Osteocyte (in vitro differentiated cells): ENCODE results near the gene UQCC3. TPM values are rescaled to one million over a fixed set of nuclear protein-coding genes. Genes with fewer than 3 reads are reported as not detected.

Experiments
- DNase-seq: peaks from one replicate; pipeline ENCODE4 v3.0.0; 2021; ENCODE audit warnings: mixed read lengths; ENCODE audit not compliant: unreplicated experiment; ENCODE audit errors: extremely low spot score
- H3K27ac Mint-ChIP-seq: one replicate; pipeline ENCODE4 v1.8.0; 2021; ENCODE audit warnings: mild to moderate bottlenecking, mixed read lengths; ENCODE audit not compliant: unreplicated experiment
- H3K27me3 Mint-ChIP-seq: one replicate; pipeline ENCODE4 v1.8.0; 2021; ENCODE audit warnings: mixed read lengths; ENCODE audit not compliant: unreplicated experiment
- H3K36me3 Mint-ChIP-seq: one replicate; pipeline ENCODE4 v1.8.0; 2021; ENCODE audit warnings: mixed read lengths; ENCODE audit not compliant: unreplicated experiment
- H3K4me1 Mint-ChIP-seq: one replicate; pipeline ENCODE4 v1.8.0; 2021; ENCODE audit warnings: mixed read lengths; ENCODE audit not compliant: unreplicated experiment
- H3K4me3 Mint-ChIP-seq: one replicate; pipeline ENCODE4 v1.8.0; 2021; ENCODE audit warnings: mild to moderate bottlenecking, moderate library complexity, mixed read lengths; ENCODE audit not compliant: unreplicated experiment
- H3K9me3 Mint-ChIP-seq: one replicate; pipeline ENCODE4 v1.8.0; 2021; ENCODE audit warnings: mixed read lengths; ENCODE audit not compliant: unreplicated experiment
- CTCF ChIP-seq: fragments of 200-600 bp; sonication (generic); IDR thresholded peaks from 2 replicates; pipeline ENCODE4 v1.5.0; 2021; ENCODE audit warnings: antibody characterized with exemption, mild to moderate bottlenecking, moderate library complexity
- long read RNA-seq: library from polyadenylated mRNA; unstranded; transcript quantifications from one replicate; pipeline ENCODE4 v2.0.0, GENCODE V29; 2021
- total RNA-seq: library from RNA; stranded (reverse); gene quantifications from 2 replicates; pipeline ENCODE4 v1.2.1, GENCODE V29; 2021

The UQCC3 gene
- total RNA-seq = 6.3 and 6.8 TPM in 2 replicates
- long read RNA-seq, transcript UQCC3-201 (2 exons, 1,947 nt) = major isoform, 6 of 6 reads
- long read RNA-seq, partial matches to known transcripts = 0 of 6 reads
- long read RNA-seq, other reads (novel, unspliced or antisense) = 0 of 6 reads

GRCh38 chr11:62671608-62672389 lies at the start of gene UQCC3, which contains the start of gene LBHD1:
Gene UQCC3 (plus strand): TSS chr11:62671673. CDS start chr11:62671746, 73 bp downstream.
Gene LBHD1 (minus strand): TSS chr11:62672267. CDS start chr11:62670031, 2,236 bp downstream.
- H3K27ac Mint-ChIP-seq = peak within 1 kb of the TSS; percentile 94
- H3K27me3 Mint-ChIP-seq = no peaks in the 10 kb centered on the region
- DNase-seq = peak; percentile 89
- TF ChIP-seq CTCF = no peak
- peaks cover 15% of the 10 kb centered on the region for H3K36me3 Mint-ChIP-seq
- H3K9me3 Mint-ChIP-seq = no peaks in the 10 kb centered on the region
- peaks cover 44% of the 10 kb centered on the region for H3K4me1 Mint-ChIP-seq
- H3K4me3 Mint-ChIP-seq = peak within 1 kb of the TSS; percentile 95

GRCh38 chr11:62622476-62623089 lies 48.9 kb upstream of the UQCC3 start:
- TF ChIP-seq CTCF = no peak
- Mint-ChIP-seq H3K36me3 (peaks cover 20% of the 10 kb centered on the region), H3K27ac (peak overlapping the region; percentile 99), H3K27me3 (no peaks in the 10 kb centered on the region), H3K9me3 (no peaks in the 10 kb centered on the region), H3K4me1 (peaks cover 18% of the 10 kb centered on the region), H3K4me3 (peak overlapping the region; percentile 94)
- no peak for DNase-seq

GRCh38 chr11:62627713-62628112 lies 43.8 kb upstream of the UQCC3 start:
- no peak for DNase-seq
- H3K9me3 Mint-ChIP-seq = no peaks in the 10 kb centered on the region
- no peak overlapping the region for H3K4me3 Mint-ChIP-seq
- H3K27me3 Mint-ChIP-seq = no peaks in the 10 kb centered on the region
- H3K27ac Mint-ChIP-seq = no peak overlapping the region
- no peak for TF ChIP-seq CTCF
- H3K36me3 Mint-ChIP-seq = peaks cover 55% of the 10 kb centered on the region
- H3K4me1 Mint-ChIP-seq = no peaks in the 10 kb centered on the region

- DNase-seq = no peak
- Mint-ChIP-seq H3K4me1 (no peaks in the 10 kb centered on the region), H3K27me3 (no peaks in the 10 kb centered on the region), H3K27ac (no peak overlapping the region), H3K36me3 (peaks cover 62% of the 10 kb centered on the region), H3K4me3 (no peak overlapping the region), H3K9me3 (no peaks in the 10 kb centered on the region)
- no peak for TF ChIP-seq CTCF
Observed at GRCh38 chr11:62632492-62632891, 39.0 kb upstream of the UQCC3 start.

GRCh38 chr11:62644220-62644619 lies 27.3 kb upstream of the UQCC3 start:
- Mint-ChIP-seq H3K27ac (no peak overlapping the region), H3K4me3 (peak overlapping the region; percentile 26)

More at GRCh38 chr11:62644220-62644619, 27.3 kb upstream of the UQCC3 start:
- Mint-ChIP-seq H3K9me3 (no peaks in the 10 kb centered on the region), H3K27me3 (no peaks in the 10 kb centered on the region), H3K4me1 (peaks cover 20% of the 10 kb centered on the region), H3K36me3 (peaks cover 9% of the 10 kb centered on the region)
- no peak for TF ChIP-seq CTCF
- DNase-seq = no peak
